DLD1 (cell line): ENCODE measurements around the gene ATRIP.
"Not testable (repeated sequence)": the region's sequence is repeated elsewhere in the genome, so short reads cannot be mapped to it uniquely, and the experiment has no call there.

Experiments
- in situ Hi-C: cut with HindIII; loops from 2 replicates; pipeline ENCODE4 v1.10.0; 2017; ENCODE audit warnings: low sequenced_read_pairs

Gene ATRIP

GRCh38 chr3:48466386-48467109 lies 20.0 kb downstream of the ATRIP start:
- in situ Hi-C loops, result no loop called here

GRCh38 chr3:48467110-48467454 lies 20.5 kb downstream of the ATRIP start:
- in situ Hi-C loops, result no loop called here

- in situ Hi-C loops, result no loop called here
These were observed 21.1 kb downstream of the ATRIP start for GRCh38 chr3:48467473-48468267.

DNA sequence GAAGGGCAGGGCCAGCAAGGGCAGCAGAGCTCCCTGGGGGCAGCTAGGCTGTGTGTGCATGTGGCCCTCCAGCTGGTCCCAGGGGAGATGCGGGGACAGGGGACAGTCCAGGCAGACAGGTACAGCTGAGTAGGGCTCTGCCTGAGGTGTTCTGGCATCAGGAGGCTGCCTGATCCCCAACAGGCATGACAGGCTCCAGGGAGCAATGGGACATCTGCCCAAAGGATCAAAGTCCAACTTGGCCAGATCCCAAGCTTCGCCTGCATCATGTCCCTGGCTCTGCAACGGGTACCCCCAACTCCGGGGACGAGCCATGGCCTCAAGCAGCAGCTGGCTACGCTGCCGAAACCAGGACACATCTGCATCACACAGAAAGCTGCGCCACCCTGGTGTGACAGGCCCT lies 21.8 kb downstream of the ATRIP start:
- in situ Hi-C loops, result no loop called here

DNA sequence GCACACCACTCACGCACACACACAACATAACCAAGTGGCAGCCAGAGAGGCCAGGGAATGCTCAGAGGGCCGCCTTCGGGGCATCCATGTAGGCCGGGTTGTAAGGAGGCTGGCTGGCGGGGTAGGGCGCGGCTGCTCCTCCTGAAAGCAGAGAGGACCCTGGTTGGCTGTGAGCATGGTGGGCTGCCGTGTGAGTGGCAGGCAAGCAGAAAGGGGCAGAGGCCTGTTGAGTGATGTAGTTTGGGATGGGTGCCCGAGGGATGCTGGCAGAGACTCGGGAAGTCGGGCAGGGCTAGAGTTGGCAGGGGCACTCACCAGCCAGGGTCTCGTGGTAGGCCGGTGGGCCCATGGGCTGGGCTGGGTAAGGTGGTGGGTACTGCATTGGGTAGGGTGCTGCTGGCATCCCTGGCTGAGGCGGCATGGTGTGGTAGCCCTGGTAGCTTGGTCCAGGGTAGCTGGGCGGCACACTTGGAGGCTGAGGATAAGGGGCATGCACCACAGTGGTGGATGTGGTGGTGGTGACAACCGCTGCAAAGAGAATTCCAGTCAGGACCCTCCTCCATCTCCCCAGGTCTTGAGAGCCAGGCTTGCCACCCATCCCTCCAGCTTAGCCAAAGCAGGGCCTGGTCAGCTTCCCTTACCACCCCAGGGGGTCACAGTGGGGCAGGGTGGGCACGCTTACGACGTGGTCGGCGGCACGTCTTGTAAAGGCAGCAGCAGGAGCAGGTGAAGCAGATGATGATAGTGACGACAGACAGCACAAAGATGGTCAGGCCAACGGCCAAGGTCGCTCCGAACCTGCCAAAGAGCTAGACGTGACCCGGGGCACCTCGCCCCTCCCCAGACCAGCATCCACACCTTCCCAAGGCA lies 22.7 kb downstream of the ATRIP start:
- in situ Hi-C loops, result no loop called here

DNA sequence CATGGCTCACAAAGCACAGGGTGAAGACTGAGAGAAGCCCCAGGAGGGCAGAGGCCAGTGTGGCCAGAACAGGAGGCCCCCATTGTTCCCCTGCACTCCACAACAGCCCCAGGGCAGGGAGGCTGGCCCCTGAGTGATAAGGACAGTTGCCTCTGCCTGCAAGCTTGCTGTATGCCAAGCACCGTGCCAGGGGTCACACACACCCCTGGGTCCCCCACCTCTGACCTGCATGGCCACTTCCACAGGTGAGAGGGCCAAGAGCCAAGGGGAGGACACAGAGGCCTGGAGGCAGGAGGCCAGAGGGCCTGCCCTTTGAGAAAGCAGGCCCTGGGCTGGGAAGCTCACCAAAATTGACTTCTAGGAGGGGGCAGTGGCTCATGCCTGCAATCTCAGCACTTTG lies 23.7 kb downstream of the ATRIP start:
- in situ Hi-C loops, result loop anchor here (5.0 kb wide), 1 partner anchor 87 kb away; the partner anchor contains the start of gene PFKFB4

DNA sequence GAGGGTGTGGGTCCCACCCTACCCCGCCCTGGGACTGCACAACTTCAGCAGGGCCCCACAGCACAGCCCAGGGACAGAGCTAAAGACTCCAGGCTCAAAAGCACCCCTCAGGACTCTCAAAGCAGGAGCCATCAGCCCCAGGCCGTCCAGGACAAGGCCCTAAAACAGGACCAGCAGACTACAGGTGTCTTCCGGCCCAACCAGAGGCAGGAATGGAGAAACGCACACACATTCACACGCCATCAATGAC lies 26.1 kb downstream of the ATRIP start:
- in situ Hi-C loops, result loop anchor here (5.0 kb wide), 1 partner anchor 85 kb away; the partner anchor contains the start of gene PFKFB4

DNA sequence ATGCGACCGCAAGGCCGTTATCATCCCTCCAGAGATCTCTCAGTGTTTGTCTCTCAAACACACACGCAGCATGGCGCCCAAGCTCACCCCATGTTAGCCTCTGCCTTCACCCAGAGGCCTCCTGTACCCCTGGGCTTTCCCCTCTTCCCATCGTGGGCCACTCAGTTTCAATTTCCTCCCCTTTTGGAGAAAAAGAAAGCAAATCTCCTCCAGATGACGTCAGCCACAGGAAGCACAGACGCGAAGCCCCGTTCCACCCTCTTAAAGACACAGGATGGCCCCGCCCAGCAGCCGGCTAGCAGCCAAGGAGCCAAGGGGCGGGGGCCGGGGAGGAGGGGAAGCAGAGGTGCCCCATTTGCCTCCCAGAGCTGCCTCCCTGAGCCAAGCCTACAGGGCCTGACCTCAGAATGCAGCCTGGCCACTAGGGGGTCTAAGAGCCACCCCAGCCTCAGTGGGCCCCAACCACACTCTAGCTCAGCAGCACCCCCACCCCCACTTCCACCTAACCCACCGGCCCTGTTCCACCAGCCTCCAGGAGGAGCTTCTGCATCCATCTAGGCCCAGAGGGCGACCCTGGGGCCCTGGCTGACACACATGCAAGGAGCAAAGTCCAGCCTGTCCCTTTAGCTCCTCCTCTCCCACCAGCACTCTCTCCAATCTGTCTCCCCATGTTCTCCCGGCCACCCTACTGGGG lies 26.5 kb downstream of the ATRIP start:
- in situ Hi-C loops, result loop anchor here (5.0 kb wide), 1 partner anchor 84 kb away; the partner anchor contains the start of gene PFKFB4

GRCh38 chr3:48473617-48473952 lies 27.0 kb downstream of the ATRIP start:
- in situ Hi-C loops, result loop anchor here (5.0 kb wide), 1 partner anchor 84 kb away; the partner anchor contains the start of gene PFKFB4

GRCh38 chr3:48474031-48474430 lies 27.5 kb downstream of the ATRIP start:
- in situ Hi-C loops, result loop anchor here (5.0 kb wide), 1 partner anchor 83 kb away; the partner anchor contains the start of gene PFKFB4

GRCh38 chr3:48474619-48475018 lies 28.1 kb downstream of the ATRIP start:
- in situ Hi-C loops, result loop anchor here (5.0 kb wide), 1 partner anchor 83 kb away; the partner anchor contains the start of gene PFKFB4

DNA sequence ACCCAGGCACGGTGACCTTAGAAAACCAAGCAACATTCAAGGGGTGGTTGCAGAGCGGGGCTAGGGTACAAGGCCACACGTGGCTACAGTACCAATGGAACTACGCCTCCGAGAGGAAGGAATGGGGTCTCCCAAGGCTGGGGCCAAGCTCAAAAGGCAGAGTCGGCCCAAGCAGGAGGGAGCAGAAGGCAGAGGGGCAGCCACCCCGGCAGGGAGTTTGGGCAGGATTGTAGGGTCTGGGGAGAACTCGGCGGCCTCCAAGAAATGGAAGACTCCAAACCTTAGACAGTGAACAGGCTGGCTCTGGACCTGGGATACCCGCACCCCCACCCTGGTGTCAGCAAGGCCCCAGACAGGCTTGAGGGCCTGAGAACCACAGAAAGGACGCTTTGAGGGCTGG lies 28.7 kb downstream of the ATRIP start:
- in situ Hi-C loops, result no loop called here

GRCh38 chr3:48476426-48477053 lies 30.0 kb downstream of the ATRIP start:
- in situ Hi-C loops, result no loop called here

DNA sequence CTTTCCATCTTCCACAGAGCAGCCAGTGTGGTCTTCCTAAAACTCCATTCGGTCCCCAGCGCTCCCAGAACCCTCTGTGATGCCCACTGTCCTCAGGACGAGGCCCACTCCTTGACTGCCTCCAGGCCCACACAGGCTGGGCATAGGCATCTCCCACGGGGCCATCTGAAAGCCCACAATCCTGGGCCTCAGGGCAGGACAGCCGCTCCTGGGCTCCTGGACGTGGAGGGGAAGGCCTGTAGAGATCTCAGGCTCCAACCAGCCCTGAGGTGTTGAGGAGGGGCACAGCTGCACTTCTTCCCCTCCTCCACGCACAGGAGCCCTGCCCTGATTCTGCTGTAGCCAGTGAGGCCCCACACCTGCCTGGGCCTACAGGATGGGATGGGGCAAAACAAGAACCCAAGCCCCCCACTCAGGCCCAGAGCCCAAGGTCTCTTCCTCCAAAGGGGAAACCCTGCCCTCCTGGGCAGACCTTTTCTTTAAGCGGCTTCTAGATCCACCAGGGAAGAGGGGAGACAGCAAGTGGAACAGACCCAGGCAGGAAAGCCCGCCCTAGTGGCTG lies 31.5 kb downstream of the ATRIP start:
- in situ Hi-C loops, result no loop called here

DNA sequence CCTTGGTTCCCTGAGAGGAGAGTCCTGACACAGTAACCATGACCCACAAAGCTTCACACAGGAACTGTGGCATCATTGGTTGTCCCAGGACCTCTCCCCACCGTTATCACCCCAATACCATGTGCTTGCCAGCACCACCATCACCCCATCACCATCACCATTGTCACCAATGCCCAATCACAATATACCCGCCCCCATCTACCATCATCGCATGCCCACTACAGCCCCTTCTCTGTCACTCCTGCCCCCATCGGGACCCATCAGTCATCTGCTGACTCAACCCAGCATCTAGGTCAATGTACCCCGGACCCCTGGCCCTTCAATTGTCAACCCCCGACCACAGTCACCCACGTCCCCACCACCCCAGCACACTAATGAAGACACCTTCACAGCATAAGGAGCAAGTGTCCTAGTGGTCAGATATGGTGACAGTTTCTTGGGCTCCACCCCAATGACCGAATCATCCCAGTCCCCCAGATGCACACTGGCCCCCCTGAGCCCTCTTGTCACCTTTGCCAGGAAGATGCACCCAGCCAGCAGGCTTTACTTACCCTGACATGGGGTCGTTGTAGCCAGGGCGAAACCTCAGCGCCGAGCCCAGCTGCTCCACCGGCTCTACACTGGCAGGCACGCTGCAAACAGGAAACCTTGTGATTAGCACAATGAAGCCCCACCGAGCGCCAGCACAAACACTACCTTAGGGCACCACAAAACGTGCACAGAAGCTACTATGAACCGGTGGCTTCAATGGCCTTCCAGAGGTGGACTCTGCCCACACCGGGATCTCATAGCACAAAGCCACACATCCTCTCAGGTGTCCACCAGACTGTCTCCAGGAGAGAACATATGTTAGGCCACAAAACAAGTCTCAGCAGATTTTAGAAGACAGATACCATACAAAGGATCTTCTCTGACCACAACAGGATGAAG lies 32.4 kb downstream of the ATRIP start:
- in situ Hi-C loops, result no loop called here

GRCh38 chr3:48480891-48481290 lies 34.4 kb downstream of the ATRIP start:
- in situ Hi-C loops, result not testable (repeated sequence)

GRCh38 chr3:48482822-48483221 lies 36.3 kb downstream of the ATRIP start:
- in situ Hi-C loops, result not testable (repeated sequence)

DNA sequence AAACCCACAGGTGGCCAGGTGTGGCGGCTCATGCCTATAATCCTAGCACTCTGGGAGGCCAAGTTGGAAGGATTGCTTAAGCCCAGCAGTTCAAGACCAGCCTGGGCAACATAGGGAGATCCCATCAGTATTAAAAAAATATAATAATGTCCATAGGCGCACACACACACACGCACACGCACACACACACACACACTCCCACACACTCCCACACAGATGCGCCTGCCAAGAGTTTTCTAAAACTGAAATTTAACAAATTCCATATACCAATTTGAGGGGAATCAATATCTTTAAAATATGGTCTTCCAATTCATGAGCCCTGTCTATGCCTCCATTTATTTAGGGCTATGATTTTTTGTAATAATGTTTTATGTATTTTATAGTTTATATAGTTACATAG lies 40.4 kb downstream of the ATRIP start:
- in situ Hi-C loops, result no loop called here
